RCC 7860 (cell line): Measurements from ENCODE around the gene FLOT2.
"Not testable (repeated sequence)": the region's sequence is repeated elsewhere in the genome, so short reads cannot be mapped to it uniquely, and the experiment has no call there.

Experiments used
- DNase-seq: peaks from one replicate; pipeline ENCODE4 v3.0.0-alpha.2; 2015; ENCODE audit warnings: low spot score
- FAIRE-seq: peaks from 2 replicates; lab custom pipeline; 2012; peaks lifted over from hg19 to GRCh38; lab: Jason Lieb, UNC

Gene FLOT2

GRCh38 chr17:28897769-28898526, 415 bp upstream of the FLOT2 start:
- FAIRE-seq (no peak), DNase-seq (no peak)

GRCh38 chr17:28896491-28896883, 1.0 kb downstream of the FLOT2 start:
- no peak for FAIRE-seq
- no peak for DNase-seq

GRCh38 chr17:28895794-28896447, 1.6 kb downstream of the FLOT2 start:
- no peak for FAIRE-seq
- no peak for DNase-seq

GRCh38 chr17:28893248-28894183, 4.0 kb downstream of the FLOT2 start:
- not testable (repeated sequence) for DNase-seq, FAIRE-seq

DNA sequence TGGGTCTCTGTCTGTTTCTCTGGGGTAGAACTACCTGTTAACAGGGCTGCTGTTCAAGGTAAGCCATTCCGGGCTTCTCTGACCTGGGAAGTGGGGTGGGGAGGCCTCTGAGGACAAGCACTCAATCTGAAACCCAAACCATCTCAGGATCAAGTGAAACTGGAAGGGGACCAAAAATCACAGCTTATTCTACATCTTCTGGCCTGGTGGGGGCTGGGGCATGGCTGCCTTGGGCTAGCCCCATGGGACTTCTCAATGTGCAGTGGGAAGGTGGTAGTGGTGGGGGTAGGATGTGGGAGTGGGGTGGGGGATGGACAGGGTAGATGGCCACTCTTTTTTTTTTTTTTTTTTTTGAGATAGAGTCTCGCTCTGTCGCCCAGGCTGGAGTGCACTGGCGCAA, 5.5 kb downstream of the FLOT2 start:
- FAIRE-seq (no peak), DNase-seq (no peak)

DNA sequence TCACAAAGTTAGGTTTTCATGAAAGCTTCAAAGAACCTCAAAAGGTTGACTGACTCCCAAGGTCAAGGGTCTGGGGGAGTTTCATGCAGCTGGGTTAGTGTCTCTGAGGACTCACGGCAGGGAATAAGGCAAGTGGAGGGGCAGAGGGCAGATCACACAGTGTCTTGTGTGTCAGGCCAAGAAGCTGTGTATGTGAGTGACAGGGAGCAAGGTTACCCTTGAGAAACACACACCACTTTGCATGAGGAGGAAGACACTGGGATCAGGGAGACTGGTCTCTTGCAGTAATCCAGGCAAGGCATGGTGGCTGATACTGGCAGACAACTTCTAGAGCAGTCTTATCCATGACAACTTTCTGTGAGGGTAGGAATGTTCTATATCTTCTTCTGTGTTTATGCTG, 6.3 kb downstream of the FLOT2 start:
- FAIRE-seq, result no peak

GRCh38 chr17:28889996-28890395, 7.5 kb downstream of the FLOT2 start:
- no peak for DNase-seq
- no peak for FAIRE-seq

More for the DNA sequence above, 6.3 kb downstream of the FLOT2 start:
- no peak for DNase-seq

- FAIRE-seq (no peak), DNase-seq (no peak)
Observed at GRCh38 chr17:28888832-28889231, 8.7 kb downstream of the FLOT2 start.

DNA sequence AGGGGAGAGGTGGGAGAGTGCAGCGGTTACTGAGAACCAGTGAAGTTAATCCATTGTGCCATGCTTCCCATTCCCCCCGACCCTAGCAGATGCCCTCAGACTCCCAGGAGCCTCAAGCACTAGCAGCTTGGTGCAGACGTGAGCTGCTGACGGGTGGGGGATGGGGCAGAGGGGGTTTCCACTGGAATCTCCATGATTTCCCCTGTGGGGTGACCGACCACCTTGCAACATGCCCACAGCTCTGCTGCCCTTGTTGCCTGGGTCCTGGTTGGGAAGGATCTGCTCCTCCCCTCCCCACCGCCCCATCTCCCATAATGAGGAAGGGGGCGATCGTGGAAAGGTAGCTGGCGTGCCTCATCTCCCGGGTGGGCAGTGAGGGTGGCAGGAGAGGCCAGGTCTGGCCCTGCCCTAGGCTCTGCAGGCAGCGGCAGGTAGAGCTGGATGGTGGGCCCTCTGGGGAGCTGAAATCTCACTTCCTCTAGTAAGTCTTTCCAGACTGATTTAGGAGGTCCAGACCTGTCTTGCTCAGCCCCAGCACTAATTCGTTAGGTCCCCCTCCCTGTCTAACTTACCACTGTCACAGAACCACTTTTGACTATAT, 9.6 kb downstream of the FLOT2 start:
- no peak for FAIRE-seq
- no peak for DNase-seq

GRCh38 chr17:28885951-28886350, 11.6 kb downstream of the FLOT2 start:
- FAIRE-seq (no peak), DNase-seq (no peak)

DNA sequence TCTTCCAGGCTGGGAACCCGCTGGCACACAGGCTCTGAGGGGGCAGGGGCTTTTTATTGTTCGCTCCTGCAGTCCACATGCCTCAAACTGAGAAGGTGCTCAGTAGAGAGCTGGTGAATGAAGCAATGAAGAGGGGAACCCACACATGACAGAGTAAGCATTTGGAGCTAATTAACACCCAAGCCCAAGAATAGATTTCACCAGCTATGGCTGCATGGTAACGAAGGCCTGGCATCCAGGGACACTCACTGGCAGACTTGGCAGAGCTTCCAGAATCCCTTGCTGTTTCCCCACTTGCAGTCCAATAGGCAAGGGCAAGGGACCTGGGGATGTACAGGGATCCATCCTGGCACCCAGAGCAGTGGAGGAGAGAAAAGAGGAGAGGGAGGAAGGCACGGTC, 12.2 kb downstream of the FLOT2 start:
- DNase-seq, result no peak
- no peak for FAIRE-seq

DNA sequence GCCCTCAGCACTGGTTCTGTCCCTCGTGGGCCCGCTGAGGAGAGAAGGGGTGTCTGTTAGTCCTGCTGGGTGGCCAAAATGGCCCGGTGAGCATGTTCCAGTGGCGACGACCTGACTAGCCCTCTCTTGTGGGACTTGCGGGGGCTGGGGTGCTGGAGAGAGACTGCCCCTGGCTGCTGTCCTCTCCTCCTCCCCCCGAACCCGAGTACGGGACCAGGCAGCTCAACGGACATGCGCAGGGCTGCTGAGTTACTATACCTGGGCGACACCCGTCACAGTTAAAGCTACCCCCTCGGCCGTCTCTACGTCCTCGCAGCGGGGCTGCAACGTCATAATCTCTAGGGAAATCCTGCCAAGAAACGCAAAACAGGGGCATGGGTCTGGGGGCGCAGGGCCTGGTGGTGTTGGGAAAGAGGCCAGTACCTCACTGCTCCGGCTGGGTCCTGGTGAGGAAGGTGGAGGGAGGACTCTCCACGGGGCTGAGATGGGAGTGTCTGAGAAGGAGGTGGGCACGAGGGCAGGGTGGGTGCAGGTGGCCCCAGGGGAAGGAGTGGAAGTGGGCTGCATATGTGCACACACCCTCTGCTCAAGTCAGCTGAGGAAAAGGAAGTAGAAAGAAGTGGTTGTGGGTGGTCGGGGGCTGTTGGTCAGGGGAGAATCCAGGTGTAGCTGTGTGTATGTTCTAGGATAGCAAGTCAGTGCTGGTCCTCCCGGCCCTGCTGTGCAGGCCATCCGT, 13.4 kb downstream of the FLOT2 start:
- DNase-seq, result no peak
- no peak for FAIRE-seq

GRCh38 chr17:28882154-28882895, 15.2 kb downstream of the FLOT2 start:
- FAIRE-seq, result no peak
- DNase-seq, result no peak

DNA sequence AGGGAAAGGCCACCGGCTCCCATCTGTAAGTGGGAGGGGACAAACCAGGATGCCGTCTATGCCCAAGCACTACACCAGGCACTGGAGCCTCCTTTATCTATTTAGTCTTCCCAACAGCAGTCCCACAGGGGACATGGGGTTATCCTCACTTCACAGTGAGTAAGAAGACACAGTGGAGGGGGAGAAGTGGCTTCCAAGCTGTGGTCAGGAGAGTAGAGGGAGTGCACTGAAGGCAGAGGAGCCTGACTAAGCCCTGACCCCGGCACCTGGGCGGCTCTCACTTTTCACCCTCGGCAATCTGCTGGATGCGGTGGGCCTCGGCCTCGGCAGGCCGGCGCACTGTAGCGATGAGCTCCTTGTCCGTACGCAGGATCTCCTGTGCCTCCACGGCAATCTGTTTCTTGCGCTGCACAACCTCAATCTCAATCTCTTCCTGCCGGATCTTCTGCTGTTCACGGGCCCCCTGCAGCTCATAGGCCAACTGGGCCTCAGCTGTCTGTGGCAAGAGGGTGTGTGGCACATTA, 15.9 kb downstream of the FLOT2 start:
- no peak for FAIRE-seq
- DNase-seq, result no peak

GRCh38 chr17:28880572-28880945, 17.0 kb downstream of the FLOT2 start:
- no peak for FAIRE-seq

DNA sequence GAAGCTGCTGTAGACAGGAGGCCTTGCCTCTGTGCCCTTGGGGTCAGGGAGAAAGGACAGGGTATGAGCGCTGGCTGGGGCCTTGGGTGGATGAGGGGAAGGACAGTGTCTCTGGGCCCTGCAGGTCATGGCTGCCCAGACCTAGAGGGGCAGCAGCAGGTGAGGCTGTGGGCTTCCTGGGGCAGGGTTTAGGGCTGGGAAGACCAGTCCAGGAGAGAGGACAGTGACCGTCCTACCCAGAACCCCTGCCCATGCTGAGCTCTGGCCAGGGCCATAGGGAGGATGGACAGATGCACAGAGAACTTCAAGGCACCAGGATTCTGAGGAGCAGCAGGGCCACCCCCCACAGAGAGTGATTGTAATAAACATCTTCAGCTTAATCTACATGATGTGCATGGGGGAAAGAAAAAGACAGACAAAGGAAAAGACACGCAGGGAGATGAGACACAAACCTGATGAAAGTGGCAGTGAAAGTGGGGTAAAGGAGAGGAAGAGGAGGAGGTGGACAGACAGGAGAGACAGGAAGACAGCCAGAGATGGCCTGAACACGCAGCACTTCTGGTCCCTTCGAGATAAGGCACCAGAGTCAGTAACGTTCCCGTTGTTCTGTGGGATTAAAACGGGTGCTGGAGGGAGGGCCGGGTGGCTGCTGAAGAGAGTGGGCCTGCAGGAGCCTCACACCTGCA, 17.5 kb downstream of the FLOT2 start:
- no peak for FAIRE-seq

More at GRCh38 chr17:28880572-28880945, 17.0 kb downstream of the FLOT2 start:
- no peak for DNase-seq

GRCh38 chr17:28878981-28879380, 18.6 kb downstream of the FLOT2 start:
- FAIRE-seq (no peak), DNase-seq (no peak)

More for the DNA sequence above, 17.5 kb downstream of the FLOT2 start:
- DNase-seq, result no peak

- no peak for FAIRE-seq
Observed at GRCh38 chr17:28878158-28878910, 19.2 kb downstream of the FLOT2 start.

More at GRCh38 chr17:28878158-28878910, 19.2 kb downstream of the FLOT2 start:
- peak; percentile 10 for DNase-seq
